Natural killer cell (primary cell): ENCODE measurements around the gene TRIM3. TPM values are rescaled to one million over a fixed set of nuclear protein-coding genes. Genes with fewer than 3 reads are reported as not detected.
A peak's percentile ranks its signal among the peaks of the same experiment; 100 is the strongest.
"Not testable (repeated sequence)": the region's sequence is repeated elsewhere in the genome, so short reads cannot be mapped to it uniquely, and the experiment has no call there.

ENCODE experiments used
- ATAC-seq, 3 donors: fragments of 150-1000 bp in 2 of 3; fragments of 200-7000 bp in 1 of 3; cut with Tn5 transposase; 1 replicate in 1 of 3; 2 replicates in 2 of 3; pipeline ENCODE4 v1.10.0; 2021; ENCODE audit warnings: mild to moderate bottlenecking in 2 of 3, moderate library complexity in 2 of 3
- DNase-seq, 2 donors: peaks; one replicate each; pipeline versions ENCODE4 v3.0.0 to v3.0.0-alpha.2; 2013 to 2021; ENCODE audit warnings: mixed read lengths in 1 of 2
- H3K27ac ChIP-seq: one replicate; pipeline ENCODE4 v1.5.1; 2013; ENCODE audit warnings: mild to moderate bottlenecking, low read length
- H3K27me3 ChIP-seq: one replicate; pipeline ENCODE4 v1.6.1; 2013; ENCODE audit warnings: low read length; ENCODE audit not compliant: control insufficient read depth, insufficient read depth
- H3K36me3 ChIP-seq: one replicate; pipeline ENCODE4 v1.6.1; 2013; ENCODE audit warnings: low read length; ENCODE audit not compliant: control insufficient read depth, insufficient read depth
- H3K4me1 ChIP-seq: one replicate; pipeline ENCODE4 v1.6.1; 2013; ENCODE audit warnings: low read length; ENCODE audit not compliant: control insufficient read depth, insufficient read depth
- H3K4me3 ChIP-seq: one replicate; pipeline ENCODE4 v1.5.1; 2013; ENCODE audit warnings: low read length
- H3K9me3 ChIP-seq: one replicate; pipeline ENCODE4 v1.6.1; 2013; ENCODE audit warnings: low read length; ENCODE audit not compliant: control insufficient read depth, insufficient read depth
- H3K27ac Mint-ChIP-seq, 2 donors: one replicate each; pipeline ENCODE4 v1.8.0; 2022; ENCODE audit warnings: mild to moderate bottlenecking in 2 of 2, mixed read lengths in 2 of 2, moderate library complexity in 1 of 2
- H3K27me3 Mint-ChIP-seq, 2 donors: one replicate each; pipeline ENCODE4 v1.8.0; 2022; ENCODE audit warnings: low read depth in 2 of 2, mixed read lengths in 2 of 2
- H3K36me3 Mint-ChIP-seq: one replicate; pipeline ENCODE4 v1.8.0; 2022; ENCODE audit warnings: mixed read lengths
- H3K4me1 Mint-ChIP-seq, 2 donors: one replicate each; pipeline ENCODE4 v1.8.0; 2022; ENCODE audit warnings: mixed read lengths in 2 of 2
- H3K4me3 Mint-ChIP-seq: one replicate; pipeline ENCODE4 v1.8.0; 2022; ENCODE audit warnings: mild to moderate bottlenecking, moderate library complexity, mixed read lengths
- H3K9me3 Mint-ChIP-seq, 2 donors: one replicate each; pipeline ENCODE4 v1.8.0; 2022; ENCODE audit warnings: mixed read lengths in 2 of 2
- whole genome bisulfite sequencing: methylation state at CpG from one replicate; pipeline ENCODE4 v1.1.7; 2013; ENCODE audit warnings: missing lambda C conversion rate; ENCODE audit not compliant: insufficient coverage; 5-methylcytosine and 5-hydroxymethylcytosine counted together
- intact Hi-C: fragments of 100-400 bp; cut with micrococcal nuclease; formaldehyde crosslinking; loops from one replicate; pipeline ENCODE4 v1.14.2; 2022
- total RNA-seq, 4 donors: library from RNA; stranded (reverse); fragments of 120-200 nt in 1 of 4; gene quantifications; one replicate each; pipeline versions ENCODE4 v1.2.3 to v1.2.4, GENCODE V29; 2013 to 2022
- TF ChIP-seq, protein P1 (sequence below): fragments of 200-600 bp; IDR thresholded peaks from one replicate; pipeline ENCODE4 v1.8.0; 2022; ENCODE audit warnings: antibody characterized with exemption

Gene TRIM3
- total RNA-seq: 10 to 100 TPM; 26.4 to 30.9 (median 26.5) TPM
- total RNA-seq (2013): 13.7 TPM

DNA sequence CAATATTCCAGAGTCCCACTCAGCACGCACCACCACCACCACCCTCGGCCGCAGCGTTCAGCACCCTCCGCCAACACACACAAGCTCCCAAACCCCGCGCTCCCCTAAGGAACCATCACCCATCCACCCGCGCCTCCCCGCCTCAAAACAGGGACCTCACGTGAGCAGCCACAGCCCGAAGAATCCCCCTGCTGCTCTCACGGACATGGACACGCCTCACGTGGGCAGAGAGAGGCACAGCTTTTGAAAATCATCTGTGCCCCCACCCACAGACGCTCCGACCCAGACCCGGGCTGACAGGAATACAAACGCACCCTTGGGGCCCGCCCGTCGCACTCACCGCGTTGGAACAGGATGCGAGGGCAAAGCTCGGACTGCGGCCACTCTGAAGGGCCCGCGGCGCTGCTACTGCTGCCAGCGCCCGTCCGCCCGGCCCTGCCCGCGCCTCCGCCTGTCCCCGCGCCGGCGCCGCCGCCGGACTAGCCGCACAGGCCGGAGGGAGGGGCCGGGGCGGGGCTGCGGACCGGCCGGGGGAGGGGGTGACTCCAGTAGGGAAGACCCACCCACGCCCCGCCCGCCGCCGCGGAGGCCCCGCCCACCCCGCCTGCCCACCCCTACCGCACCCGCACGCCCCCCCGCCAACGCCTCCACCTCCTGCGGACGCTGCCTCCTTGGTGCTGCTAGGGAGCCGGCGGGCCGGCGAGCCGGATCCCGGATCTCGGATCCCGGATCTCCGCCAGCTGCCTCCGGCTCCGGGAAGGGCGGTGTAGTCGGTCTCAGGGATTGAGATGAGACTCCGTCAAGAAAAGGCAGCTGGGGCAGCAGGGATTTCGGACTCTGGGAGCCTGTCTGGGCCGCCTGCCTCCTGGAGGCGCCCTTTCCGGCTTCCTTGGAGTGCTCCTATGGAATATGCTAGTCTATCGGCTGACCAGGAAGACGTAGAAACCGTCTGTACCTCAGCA, at the start of gene TRIM3:
Gene TRIM3, minus strand, starts transcription at position 491 of the 962 bp plus-strand sequence. CDS start 8,246 bp downstream, outside the sequence.
- Mint-ChIP-seq H3K27me3 (no peaks in the 10 kb centered on the region), H3K36me3 (no peaks in the 10 kb centered on the region), H3K9me3 (no peaks in the 10 kb centered on the region), H3K4me3 (peak within 1 kb of the TSS; percentile 90), H3K27ac (peak within 1 kb of the TSS; percentile 80 to 89), H3K4me1 (peaks cover 13 to 21% of the 10 kb centered on the region in 2 donors)
- ATAC-seq (peak; percentile 84 to 88 (median 87)), DNase-seq (peak; percentile 61 to 82)
- H3K36me3 ChIP-seq: peaks cover 11% of the 10 kb centered on the region
- peak within 1 kb of the TSS; percentile 81 for H3K4me3 ChIP-seq
- WGBS: 2% methylated on average over 77 of the region's 87 CpGs
- H3K27ac ChIP-seq: peak within 1 kb of the TSS; percentile 72
- H3K27me3 ChIP-seq: no peaks in the 10 kb centered on the region
- H3K4me1 ChIP-seq: peaks cover 18% of the 10 kb centered on the region
- TF ChIP-seq, protein P1, sequence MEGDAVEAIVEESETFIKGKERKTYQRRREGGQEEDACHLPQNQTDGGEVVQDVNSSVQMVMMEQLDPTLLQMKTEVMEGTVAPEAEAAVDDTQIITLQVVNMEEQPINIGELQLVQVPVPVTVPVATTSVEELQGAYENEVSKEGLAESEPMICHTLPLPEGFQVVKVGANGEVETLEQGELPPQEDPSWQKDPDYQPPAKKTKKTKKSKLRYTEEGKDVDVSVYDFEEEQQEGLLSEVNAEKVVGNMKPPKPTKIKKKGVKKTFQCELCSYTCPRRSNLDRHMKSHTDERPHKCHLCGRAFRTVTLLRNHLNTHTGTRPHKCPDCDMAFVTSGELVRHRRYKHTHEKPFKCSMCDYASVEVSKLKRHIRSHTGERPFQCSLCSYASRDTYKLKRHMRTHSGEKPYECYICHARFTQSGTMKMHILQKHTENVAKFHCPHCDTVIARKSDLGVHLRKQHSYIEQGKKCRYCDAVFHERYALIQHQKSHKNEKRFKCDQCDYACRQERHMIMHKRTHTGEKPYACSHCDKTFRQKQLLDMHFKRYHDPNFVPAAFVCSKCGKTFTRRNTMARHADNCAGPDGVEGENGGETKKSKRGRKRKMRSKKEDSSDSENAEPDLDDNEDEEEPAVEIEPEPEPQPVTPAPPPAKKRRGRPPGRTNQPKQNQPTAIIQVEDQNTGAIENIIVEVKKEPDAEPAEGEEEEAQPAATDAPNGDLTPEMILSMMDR: no peak
- intact Hi-C loops: no loop called here
- no peaks in the 10 kb centered on the region for H3K9me3 ChIP-seq

DNA sequence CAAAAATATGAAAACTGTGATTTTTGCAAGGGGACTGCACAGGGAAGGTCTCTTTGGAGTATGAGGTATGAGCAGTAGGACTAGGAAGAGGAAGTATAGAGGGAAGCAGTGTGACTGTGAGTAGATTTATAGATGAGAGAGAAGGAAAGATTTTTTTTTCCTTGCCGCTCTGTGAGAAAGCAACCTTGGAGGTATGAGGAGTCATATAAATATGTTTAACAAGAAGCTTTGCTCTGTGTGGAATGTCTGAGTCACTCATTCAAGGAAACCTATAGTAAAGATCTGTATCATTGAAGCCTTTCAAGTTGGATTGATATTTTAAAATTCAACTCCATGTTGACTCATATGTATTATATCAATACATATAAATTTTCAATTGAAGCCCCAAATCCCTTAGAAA, 49.5 kb upstream of the TRIM3 start:
- TF ChIP-seq, protein P1: no peak
- no peak overlapping the region for H3K27ac Mint-ChIP-seq
- Histone ChIP-seq H3K27ac (no peak overlapping the region), H3K4me3 (no peak overlapping the region), H3K27me3 (no peaks in the 10 kb centered on the region), H3K36me3 (peaks cover 14% of the 10 kb centered on the region), H3K4me1 (no peaks in the 10 kb centered on the region), H3K9me3 (no peaks in the 10 kb centered on the region)
- no peaks in the 10 kb centered on the region for H3K9me3 Mint-ChIP-seq
- 0% methylated on average over 1 of the region's 1 CpG for WGBS
- intact Hi-C loops: no loop called here
- H3K27me3 Mint-ChIP-seq: no peaks in the 10 kb centered on the region
- no peak for ATAC-seq
- H3K4me3 Mint-ChIP-seq: no peak overlapping the region
- DNase-seq: no peak
- H3K4me1 Mint-ChIP-seq: peaks cover 9 to 12% of the 10 kb centered on the region in 2 donors
- peaks cover 12% of the 10 kb centered on the region for H3K36me3 Mint-ChIP-seq

DNA sequence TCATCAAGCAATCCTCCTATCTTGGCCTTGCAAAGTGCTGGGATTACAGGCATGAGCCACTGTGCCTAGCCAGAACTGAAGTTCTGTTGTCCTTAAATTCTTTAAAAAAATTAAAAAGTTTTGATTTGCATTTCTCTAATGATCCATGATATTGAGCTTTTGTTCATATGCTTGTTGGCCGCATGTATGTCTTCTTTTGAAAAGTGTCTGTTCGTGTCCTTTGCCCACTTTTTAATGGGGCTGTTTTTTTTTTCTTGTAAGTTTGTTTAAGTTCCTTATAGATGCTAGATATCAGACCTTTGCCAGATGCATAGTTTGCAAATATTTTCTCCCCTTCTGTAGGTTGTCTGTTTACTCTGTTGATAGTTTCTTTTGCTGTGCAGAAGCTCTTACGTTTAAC, 48.2 kb upstream of the TRIM3 start:
- H3K4me1 ChIP-seq, DNase-seq, H3K27me3 Mint-ChIP-seq, H3K9me3 ChIP-seq, H3K27me3 ChIP-seq, intact Hi-C loops, ATAC-seq, H3K27ac Mint-ChIP-seq, H3K4me3 ChIP-seq, H3K9me3 Mint-ChIP-seq, H3K4me3 Mint-ChIP-seq, H3K27ac ChIP-seq: not testable (repeated sequence)
- peaks cover 9 to 11% of the 10 kb centered on the region in 2 donors for H3K4me1 Mint-ChIP-seq
- WGBS: 94% methylated on average over 3 of the region's 3 CpGs
- peaks cover 16% of the 10 kb centered on the region for H3K36me3 ChIP-seq
- peaks cover 13% of the 10 kb centered on the region for H3K36me3 Mint-ChIP-seq

DNA sequence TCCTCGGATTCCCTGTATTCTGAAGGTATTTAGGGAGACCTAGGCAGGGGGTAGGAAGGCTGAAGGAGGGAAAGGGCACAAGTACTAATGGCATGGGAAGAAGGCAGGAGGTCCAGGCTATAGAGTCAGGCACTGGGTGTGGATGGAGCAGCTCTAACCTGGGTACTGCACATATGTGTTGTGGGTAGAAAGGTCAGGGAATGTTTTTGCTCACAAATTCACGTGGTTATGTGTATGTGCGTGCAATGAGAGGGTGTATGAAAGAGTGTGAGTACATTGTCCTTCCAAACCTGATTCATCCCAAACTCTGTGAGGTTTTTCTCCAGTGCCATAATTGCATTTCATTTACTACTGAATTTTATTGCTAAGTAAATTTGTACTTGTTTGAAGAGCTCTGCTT, 46.5 kb upstream of the TRIM3 start:
- no peak for DNase-seq
- TF ChIP-seq, protein P1: no peak
- WGBS: 97% methylated on average over 3 of the region's 3 CpGs
- ATAC-seq: no peak
- Histone ChIP-seq H3K4me1 (no peaks in the 10 kb centered on the region), H3K27ac (no peak overlapping the region), H3K36me3 (peaks cover 16% of the 10 kb centered on the region), H3K9me3 (no peaks in the 10 kb centered on the region), H3K4me3 (no peak overlapping the region), H3K27me3 (no peaks in the 10 kb centered on the region)
- H3K4me1 Mint-ChIP-seq: no peaks in the 10 kb centered on the region
- H3K9me3 Mint-ChIP-seq: no peaks in the 10 kb centered on the region
- H3K36me3 Mint-ChIP-seq: peaks cover 18% of the 10 kb centered on the region
- intact Hi-C loops: no loop called here
- H3K27ac Mint-ChIP-seq: no peak overlapping the region
- H3K27me3 Mint-ChIP-seq: no peaks in the 10 kb centered on the region
- no peak overlapping the region for H3K4me3 Mint-ChIP-seq
